GM12875 (cell line): Measurements from ENCODE around the gene DUXB.

Experiments
- H3K4me3 ChIP-seq: one replicate; pipeline ENCODE4 v1.5.1; 2011; ENCODE audit warnings: low read depth, low read length, control low read depth
- TF ChIP-seq, protein P1 (sequence below): IDR thresholded peaks from 2 replicates; pipeline ENCODE4 v1.5.1; 2011; ENCODE audit warnings: low read depth, mild to moderate bottlenecking, control low read depth, inconsistent platforms, low read length, moderate library complexity, borderline replicate concordance; ENCODE audit not compliant: insufficient read depth

The DUXB gene

DNA sequence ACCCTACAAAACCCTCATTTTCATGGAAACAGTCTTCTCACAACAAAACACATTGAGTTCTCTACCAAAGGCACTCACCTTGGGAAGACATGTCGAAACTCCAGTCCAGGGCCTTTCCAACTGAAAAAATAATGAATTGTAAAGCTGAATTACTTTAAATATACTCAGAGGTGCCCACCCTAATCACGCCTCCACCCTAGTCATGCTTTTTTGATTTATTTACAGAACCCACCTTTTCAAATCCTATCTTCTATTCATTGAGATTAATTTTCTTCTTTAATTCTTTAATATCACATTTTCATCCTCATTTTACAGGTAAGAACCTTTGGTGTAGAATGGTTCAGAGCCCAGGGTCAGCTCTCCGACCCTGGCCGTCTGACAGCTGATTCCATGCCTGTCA lies 24.4 kb downstream of the DUXB start, which contains the start of gene CPHXL2:
Gene CPHXL2, minus strand, starts transcription at position 101 of the 400 bp plus-strand sequence. Its CDS starts 10 bp downstream, at position 91.
- TF ChIP-seq, protein P1, sequence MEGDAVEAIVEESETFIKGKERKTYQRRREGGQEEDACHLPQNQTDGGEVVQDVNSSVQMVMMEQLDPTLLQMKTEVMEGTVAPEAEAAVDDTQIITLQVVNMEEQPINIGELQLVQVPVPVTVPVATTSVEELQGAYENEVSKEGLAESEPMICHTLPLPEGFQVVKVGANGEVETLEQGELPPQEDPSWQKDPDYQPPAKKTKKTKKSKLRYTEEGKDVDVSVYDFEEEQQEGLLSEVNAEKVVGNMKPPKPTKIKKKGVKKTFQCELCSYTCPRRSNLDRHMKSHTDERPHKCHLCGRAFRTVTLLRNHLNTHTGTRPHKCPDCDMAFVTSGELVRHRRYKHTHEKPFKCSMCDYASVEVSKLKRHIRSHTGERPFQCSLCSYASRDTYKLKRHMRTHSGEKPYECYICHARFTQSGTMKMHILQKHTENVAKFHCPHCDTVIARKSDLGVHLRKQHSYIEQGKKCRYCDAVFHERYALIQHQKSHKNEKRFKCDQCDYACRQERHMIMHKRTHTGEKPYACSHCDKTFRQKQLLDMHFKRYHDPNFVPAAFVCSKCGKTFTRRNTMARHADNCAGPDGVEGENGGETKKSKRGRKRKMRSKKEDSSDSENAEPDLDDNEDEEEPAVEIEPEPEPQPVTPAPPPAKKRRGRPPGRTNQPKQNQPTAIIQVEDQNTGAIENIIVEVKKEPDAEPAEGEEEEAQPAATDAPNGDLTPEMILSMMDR: no peak
- no peak within 1 kb of the TSS for H3K4me3 ChIP-seq

DNA sequence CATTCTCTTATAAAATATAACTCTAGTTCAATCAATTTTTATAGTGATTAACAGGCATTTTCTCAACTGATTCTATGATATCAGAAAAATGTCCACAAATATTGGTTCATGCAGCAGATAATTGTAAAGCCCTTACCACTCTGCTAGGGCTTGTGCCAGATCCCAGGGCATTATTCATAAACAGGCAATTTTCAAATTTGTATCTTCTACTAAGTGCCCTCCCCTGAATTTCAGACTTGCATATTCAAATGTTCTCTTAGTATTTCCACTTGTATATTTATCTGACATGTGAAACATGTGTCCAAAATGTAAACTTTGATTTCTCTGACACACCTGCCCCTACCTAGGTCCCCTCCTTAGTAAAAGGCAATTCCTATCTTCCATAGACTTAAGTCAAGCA lies 33.8 kb downstream of the DUXB start:
- TF ChIP-seq, protein P1: no peak
- H3K4me3 ChIP-seq: no peak overlapping the region

DNA sequence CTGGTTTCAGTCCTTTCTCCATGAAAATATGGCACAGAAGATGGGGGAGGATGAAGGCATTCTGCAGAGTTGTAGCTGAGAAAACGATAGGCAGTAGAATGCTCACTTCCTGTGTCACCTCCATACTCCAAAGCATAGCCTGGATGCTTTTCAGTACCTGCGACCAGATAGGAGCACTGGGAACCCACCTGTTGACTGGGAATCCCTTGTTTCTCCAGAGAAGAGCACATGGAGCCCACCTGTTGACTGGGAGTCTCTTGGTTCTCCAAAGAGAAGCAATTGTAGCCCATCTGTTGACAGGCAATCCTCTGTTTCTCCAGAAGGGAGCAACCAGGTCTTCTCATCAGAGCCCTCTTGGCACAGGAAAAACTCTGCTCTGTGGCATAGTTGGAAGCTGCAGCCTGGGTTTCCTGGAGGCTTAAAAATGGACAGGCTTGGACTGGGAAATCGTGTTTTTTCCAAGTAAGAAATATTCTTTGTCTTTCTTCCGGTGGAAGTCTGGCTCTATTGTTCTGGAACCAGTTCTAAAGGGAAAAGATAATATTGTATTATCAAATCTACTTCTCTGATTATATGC lies 40.4 kb downstream of the DUXB start:
- H3K4me3 ChIP-seq: no peak overlapping the region
- TF ChIP-seq, protein P1: no peak

DNA sequence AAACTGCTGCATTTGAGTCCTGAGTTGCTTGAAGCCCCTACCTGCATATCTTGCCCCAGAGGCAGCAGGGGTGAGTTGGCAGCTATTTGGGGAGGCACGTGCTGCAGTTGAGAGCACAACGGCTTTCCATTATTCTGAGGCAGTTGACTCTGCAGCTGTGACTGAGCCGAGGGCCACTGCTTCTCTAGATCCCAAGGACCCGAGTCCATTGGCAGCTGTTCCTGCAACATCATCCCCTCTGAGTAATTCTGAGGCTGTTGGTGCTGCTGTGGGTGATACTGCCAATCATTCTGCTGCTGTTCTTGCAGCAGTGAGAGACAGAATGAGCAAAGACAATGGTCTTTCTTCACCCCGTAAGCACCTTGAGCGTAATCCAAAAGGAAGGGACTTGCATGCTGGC lies 40.9 kb downstream of the DUXB start:
- no peak overlapping the region for H3K4me3 ChIP-seq
- TF ChIP-seq, protein P1: no peak

DNA sequence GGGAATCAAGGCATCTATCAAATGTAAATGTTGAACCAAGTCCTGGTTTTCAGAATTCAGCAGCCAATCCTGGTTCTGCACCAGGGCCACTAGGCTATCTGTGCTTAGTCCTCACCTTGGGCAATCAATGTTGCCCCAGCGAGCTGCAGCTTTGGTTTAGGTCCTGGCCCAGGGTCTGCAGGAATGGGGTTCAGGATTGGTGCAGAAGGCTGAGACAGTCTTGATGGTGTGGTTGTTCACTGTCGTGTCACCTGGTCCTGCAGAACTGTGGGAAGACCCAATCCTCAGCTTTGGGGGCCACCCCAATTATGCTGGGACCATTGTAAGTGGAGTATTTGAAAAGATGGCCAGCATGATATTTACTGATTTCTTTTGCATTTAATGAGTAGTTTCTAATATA lies 43.1 kb downstream of the DUXB start:
- H3K4me3 ChIP-seq: no peak overlapping the region
- TF ChIP-seq, protein P1: no peak

DNA sequence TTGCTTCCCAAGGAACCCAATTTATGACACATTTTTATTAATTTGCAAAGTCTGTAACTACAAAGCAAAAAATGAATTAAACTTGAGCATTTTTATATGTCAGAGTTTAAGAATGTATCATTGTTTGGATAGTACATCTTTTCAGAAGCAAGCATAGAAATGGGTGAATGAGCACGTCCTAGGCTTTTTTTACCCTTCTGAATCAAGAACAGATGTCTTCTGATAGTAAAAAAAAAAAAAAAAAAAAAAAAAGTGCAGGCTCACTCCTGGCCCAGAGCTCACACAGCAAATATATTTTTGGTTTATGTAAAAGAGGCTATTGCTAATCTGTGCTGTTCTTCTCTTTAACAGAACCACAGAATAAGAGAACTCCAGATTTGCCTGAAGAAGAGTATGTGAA lies 47.3 kb downstream of the DUXB start:
- TF ChIP-seq, protein P1: no peak
- H3K4me3 ChIP-seq: no peak overlapping the region

DNA sequence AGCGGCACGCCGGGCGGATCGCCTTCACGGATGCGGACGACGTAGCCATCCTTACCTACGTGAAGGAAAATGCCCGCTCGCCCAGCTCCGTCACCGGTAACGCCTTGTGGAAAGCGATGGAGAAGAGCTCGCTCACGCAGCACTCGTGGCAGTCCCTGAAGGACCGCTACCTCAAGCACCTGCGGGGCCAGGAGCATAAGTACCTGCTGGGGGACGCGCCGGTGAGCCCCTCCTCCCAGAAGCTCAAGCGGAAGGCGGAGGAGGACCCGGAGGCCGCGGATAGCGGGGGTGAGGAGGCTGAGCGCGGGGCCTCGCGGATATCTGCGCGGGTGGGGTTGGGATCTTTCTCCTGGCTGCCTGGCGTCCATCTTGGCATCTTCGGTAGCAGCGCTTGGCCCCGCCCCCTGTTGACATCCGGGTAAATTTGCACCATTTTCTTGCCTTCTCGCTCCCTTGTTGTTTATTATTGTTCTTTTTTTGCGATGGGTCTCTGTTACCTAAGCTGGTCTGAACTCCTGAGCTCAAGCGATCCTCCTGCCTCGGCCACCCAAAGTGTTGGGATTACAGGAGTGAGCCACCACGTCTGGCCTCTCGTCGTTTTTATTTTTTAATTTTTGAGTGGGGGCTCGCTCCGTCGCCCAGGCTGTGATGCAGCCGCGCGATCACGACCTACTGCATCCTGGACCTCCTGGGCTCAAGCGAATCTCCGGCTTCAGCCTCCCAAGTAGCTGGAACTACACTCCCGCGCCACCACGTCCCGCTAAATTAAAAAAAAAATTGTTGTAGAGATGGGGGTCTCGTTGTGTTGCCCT lies 52.8 kb downstream of the DUXB start:
- TF ChIP-seq, protein P1: no peak
- peak overlapping the region; percentile 98 for H3K4me3 ChIP-seq
